ENCODE results near the gene CDKL1.

DNA sequence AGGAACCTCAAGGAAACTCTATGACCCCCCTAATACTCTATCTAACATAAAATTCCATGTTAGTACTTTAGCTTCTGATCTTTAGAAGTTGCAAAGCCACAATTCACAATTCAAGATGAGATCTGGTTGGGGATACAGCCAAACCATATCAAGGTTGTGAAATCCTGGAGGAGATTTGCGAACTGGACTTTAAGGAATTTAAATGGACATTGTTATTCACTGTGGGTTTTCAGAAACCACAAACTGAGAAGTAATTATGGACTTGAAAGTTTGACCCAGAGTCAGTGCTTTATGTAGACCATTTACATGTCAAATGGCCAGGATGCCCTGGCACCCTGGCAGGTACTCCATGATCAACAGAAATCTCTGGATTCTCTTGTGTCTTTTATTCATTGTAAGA lies 14.2 kb upstream of the CDKL1 start:
- TF ChIP-seq BCL11B (tag by site-specific recombination; IDR thresholded peaks at IDR 0.05; ENCODE audit: low read depth) (no peak), ZNF501 (tag by site-specific recombination; IDR thresholded peaks at IDR 0.05) (no peak), ZNF138 (tag by site-specific recombination; IDR thresholded peaks at IDR 0.05; ENCODE audit: borderline replicate concordance) (no peak), OSR2 (tag by site-specific recombination; IDR thresholded peaks at IDR 0.05) (no peak), SP2 (tag by site-specific recombination; IDR thresholded peaks at IDR 0.05) (no peak), YY1 (tag by site-specific recombination; IDR thresholded peaks at IDR 0.05) (no peak), ZNF221 (tag by site-specific recombination; IDR thresholded peaks at IDR 0.05; ENCODE audit: borderline replicate concordance) (no peak), ZNF391 (tag by site-specific recombination; IDR thresholded peaks at IDR 0.05; ENCODE audit: borderline replicate concordance, low read depth) (no peak), ZNF768 (tag by site-specific recombination; IDR thresholded peaks at IDR 0.05) (no peak)
- TF ChIP-seq, protein P1, sequence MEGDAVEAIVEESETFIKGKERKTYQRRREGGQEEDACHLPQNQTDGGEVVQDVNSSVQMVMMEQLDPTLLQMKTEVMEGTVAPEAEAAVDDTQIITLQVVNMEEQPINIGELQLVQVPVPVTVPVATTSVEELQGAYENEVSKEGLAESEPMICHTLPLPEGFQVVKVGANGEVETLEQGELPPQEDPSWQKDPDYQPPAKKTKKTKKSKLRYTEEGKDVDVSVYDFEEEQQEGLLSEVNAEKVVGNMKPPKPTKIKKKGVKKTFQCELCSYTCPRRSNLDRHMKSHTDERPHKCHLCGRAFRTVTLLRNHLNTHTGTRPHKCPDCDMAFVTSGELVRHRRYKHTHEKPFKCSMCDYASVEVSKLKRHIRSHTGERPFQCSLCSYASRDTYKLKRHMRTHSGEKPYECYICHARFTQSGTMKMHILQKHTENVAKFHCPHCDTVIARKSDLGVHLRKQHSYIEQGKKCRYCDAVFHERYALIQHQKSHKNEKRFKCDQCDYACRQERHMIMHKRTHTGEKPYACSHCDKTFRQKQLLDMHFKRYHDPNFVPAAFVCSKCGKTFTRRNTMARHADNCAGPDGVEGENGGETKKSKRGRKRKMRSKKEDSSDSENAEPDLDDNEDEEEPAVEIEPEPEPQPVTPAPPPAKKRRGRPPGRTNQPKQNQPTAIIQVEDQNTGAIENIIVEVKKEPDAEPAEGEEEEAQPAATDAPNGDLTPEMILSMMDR (tag by site-specific recombination; IDR thresholded peaks at IDR 0.05), result no peak
- TF ChIP-seq, protein P2, sequence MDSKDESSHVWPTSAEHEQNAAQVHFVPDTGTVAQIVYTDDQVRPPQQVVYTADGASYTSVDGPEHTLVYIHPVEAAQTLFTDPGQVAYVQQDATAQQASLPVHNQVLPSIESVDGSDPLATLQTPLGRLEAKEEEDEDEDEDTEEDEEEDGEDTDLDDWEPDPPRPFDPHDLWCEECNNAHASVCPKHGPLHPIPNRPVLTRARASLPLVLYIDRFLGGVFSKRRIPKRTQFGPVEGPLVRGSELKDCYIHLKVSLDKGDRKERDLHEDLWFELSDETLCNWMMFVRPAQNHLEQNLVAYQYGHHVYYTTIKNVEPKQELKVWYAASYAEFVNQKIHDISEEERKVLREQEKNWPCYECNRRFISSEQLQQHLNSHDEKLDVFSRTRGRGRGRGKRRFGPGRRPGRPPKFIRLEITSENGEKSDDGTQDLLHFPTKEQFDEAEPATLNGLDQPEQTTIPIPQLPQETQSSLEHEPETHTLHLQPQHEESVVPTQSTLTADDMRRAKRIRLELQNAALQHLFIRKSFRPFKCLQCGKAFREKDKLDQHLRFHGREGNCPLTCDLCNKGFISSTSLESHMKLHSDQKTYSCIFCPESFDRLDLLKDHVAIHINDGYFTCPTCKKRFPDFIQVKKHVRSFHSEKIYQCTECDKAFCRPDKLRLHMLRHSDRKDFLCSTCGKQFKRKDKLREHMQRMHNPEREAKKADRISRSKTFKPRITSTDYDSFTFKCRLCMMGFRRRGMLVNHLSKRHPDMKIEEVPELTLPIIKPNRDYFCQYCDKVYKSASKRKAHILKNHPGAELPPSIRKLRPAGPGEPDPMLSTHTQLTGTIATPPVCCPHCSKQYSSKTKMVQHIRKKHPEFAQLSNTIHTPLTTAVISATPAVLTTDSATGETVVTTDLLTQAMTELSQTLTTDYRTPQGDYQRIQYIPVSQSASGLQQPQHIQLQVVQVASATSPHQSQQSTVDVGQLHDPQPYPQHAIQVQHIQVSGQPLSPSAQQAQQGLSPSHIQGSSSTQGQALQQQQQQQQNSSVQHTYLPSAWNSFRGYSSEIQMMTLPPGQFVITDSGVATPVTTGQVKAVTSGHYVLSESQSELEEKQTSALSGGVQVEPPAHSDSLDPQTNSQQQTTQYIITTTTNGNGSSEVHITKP (tag by site-specific recombination; IDR thresholded peaks at IDR 0.05), result no peak
- TF ChIP-seq, protein P3, sequence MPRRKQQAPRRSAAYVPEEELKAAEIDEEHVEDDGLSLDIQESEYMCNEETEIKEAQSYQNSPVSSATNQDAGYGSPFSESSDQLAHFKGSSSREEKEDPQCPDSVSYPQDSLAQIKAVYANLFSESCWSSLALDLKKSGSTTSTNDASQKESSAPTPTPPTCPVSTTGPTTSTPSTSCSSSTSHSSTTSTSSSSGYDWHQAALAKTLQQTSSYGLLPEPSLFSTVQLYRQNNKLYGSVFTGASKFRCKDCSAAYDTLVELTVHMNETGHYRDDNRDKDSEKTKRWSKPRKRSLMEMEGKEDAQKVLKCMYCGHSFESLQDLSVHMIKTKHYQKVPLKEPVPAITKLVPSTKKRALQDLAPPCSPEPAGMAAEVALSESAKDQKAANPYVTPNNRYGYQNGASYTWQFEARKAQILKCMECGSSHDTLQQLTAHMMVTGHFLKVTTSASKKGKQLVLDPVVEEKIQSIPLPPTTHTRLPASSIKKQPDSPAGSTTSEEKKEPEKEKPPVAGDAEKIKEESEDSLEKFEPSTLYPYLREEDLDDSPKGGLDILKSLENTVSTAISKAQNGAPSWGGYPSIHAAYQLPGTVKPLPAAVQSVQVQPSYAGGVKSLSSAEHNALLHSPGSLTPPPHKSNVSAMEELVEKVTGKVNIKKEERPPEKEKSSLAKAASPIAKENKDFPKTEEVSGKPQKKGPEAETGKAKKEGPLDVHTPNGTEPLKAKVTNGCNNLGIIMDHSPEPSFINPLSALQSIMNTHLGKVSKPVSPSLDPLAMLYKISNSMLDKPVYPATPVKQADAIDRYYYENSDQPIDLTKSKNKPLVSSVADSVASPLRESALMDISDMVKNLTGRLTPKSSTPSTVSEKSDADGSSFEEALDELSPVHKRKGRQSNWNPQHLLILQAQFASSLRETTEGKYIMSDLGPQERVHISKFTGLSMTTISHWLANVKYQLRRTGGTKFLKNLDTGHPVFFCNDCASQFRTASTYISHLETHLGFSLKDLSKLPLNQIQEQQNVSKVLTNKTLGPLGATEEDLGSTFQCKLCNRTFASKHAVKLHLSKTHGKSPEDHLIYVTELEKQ (tag by site-specific recombination; IDR thresholded peaks at IDR 0.05; ENCODE audit: borderline replicate concordance), result no peak
- TF ChIP-seq, protein P4, sequence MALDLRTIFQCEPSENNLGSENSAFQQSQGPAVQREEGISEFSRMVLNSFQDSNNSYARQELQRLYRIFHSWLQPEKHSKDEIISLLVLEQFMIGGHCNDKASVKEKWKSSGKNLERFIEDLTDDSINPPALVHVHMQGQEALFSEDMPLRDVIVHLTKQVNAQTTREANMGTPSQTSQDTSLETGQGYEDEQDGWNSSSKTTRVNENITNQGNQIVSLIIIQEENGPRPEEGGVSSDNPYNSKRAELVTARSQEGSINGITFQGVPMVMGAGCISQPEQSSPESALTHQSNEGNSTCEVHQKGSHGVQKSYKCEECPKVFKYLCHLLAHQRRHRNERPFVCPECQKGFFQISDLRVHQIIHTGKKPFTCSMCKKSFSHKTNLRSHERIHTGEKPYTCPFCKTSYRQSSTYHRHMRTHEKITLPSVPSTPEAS (tag by site-specific recombination; IDR thresholded peaks at IDR 0.05), result no peak
- TF ChIP-seq, protein P5, sequence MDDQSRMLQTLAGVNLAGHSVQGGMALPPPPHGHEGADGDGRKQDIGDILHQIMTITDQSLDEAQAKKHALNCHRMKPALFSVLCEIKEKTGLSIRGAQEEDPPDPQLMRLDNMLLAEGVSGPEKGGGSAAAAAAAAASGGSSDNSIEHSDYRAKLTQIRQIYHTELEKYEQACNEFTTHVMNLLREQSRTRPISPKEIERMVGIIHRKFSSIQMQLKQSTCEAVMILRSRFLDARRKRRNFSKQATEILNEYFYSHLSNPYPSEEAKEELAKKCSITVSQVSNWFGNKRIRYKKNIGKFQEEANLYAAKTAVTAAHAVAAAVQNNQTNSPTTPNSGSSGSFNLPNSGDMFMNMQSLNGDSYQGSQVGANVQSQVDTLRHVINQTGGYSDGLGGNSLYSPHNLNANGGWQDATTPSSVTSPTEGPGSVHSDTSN (CRISPR knock-in tag; IDR thresholded peaks at IDR 0.05), result no peak

All from HEK293 (cell line).